ENCODE data around the gene ARHGAP18. TPM values are rescaled to one million over a fixed set of nuclear protein-coding genes. Genes with fewer than 3 reads are reported as not detected.

Gene ARHGAP18
- total RNA-seq, 2 donors from 2014 or later: 14.3 to 17.7 TPM

DNA sequence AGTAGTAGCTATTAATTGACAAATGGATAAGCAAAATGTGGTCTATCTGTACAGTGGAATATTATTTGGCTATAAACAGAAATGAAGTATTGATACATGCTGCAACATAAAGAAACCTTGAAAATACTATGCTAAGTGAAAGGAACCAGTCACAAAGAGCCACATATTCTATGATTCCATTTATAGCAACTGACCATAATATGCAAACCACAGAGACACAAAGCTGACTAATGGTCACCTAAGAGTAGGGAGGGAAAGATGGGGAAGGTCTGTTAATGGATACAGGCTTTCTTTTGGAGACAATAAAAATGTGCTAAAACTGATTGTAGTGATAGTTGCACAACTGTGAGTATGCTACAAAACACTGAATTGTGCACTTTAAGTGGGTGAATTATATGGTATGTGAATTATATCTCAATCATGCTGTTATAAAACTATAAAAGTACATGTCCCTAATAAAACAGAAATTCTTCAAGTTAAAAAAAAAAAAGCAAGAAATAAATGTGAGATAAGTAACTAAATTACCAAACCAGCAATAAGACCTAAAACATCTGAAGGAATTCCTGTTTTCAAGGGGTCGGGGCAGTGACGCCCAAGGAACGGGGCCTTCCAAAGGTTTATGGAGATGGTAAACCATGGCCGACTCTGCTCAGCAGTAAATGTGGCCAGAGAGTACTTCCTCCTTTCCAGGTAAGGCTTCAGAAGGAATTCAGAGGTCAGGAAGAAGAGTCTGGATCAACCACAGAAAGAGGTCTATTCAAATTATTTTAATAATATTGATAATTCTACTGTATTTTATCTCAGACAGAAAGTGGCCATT, 75.4 kb downstream of the ARHGAP18 start:
- 97 to 100% methylated on average over 2 to 4 of the region's 4 CpGs for WGBS, 2 experiments (ENCODE audit: insufficient coverage in 1 of 2, insufficient read length in 1 of 2)
- H3K27me3 Mint-ChIP-seq (ENCODE audit: insufficient read depth): no peaks in the 10 kb centered on the region
- H3K27ac ChIP-seq (ENCODE audit: low read depth, low read length): no peak overlapping the region
- no peak overlapping the region for H3K27ac Mint-ChIP-seq
- no peaks in the 10 kb centered on the region for H3K36me3 ChIP-seq (ENCODE audit: control insufficient read depth, insufficient read depth, low read length)
- H3K9ac ChIP-seq (ENCODE audit: extremely low read depth, low read length, poor library complexity, severe bottlenecking): no peak overlapping the region
- DNase-seq: no peak
- TF ChIP-seq, protein P1, sequence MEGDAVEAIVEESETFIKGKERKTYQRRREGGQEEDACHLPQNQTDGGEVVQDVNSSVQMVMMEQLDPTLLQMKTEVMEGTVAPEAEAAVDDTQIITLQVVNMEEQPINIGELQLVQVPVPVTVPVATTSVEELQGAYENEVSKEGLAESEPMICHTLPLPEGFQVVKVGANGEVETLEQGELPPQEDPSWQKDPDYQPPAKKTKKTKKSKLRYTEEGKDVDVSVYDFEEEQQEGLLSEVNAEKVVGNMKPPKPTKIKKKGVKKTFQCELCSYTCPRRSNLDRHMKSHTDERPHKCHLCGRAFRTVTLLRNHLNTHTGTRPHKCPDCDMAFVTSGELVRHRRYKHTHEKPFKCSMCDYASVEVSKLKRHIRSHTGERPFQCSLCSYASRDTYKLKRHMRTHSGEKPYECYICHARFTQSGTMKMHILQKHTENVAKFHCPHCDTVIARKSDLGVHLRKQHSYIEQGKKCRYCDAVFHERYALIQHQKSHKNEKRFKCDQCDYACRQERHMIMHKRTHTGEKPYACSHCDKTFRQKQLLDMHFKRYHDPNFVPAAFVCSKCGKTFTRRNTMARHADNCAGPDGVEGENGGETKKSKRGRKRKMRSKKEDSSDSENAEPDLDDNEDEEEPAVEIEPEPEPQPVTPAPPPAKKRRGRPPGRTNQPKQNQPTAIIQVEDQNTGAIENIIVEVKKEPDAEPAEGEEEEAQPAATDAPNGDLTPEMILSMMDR (conservative IDR thresholded peaks at IDR 0.05): no peak
- peaks cover 25% of the 10 kb centered on the region for H3K36me3 Mint-ChIP-seq (ENCODE audit: low read depth)
- no peaks in the 10 kb centered on the region for H3K9me3 Mint-ChIP-seq
- H3K4me3 ChIP-seq (ENCODE audit: low read length): no peak overlapping the region
- no peaks in the 10 kb centered on the region for H3K9me3 ChIP-seq (ENCODE audit: control insufficient read depth, low read length)
- H3K4me1 Mint-ChIP-seq: peaks cover 33% of the 10 kb centered on the region
- H3K27me3 ChIP-seq (ENCODE audit: control insufficient read depth, insufficient read depth, low read length, poor library complexity, severe bottlenecking): no peaks in the 10 kb centered on the region
- H3K4me1 ChIP-seq (ENCODE audit: control insufficient read depth, insufficient read depth, low read length): peaks cover 9% of the 10 kb centered on the region
- H3K4me3 Mint-ChIP-seq: no peak overlapping the region

DNA sequence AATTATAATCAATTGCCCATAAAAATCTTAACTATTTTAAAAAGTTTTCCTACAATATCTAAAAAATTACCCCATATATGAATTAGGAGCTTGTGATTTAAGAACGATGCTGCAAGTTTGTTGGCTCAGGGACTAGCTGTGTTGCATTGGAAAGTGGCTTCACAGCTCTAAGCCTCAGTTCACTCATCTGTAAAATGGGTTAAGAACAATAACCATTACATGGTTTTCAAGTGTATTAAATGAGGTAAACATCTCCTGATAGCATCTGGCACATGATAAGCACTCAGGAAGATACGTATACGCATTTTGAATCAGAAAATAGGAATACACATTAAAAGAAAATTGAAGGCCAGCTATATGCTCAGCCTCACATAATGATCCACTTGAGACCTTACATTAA, 76.4 kb downstream of the ARHGAP18 start:
- H3K27me3 ChIP-seq (ENCODE audit: control insufficient read depth, insufficient read depth, low read length, poor library complexity, severe bottlenecking): no peaks in the 10 kb centered on the region

GRCh38 chr6:129632172-129632613, 77.8 kb downstream of the ARHGAP18 start:
- no peaks in the 10 kb centered on the region for H3K9me3 ChIP-seq (ENCODE audit: control insufficient read depth, low read length)
- peaks cover 29% of the 10 kb centered on the region for H3K36me3 Mint-ChIP-seq (ENCODE audit: low read depth)
- no peak overlapping the region for H3K4me3 ChIP-seq (ENCODE audit: low read length)
- H3K4me3 Mint-ChIP-seq: no peak overlapping the region
- H3K4me1 Mint-ChIP-seq: peaks cover 11% of the 10 kb centered on the region
- H3K4me1 ChIP-seq (ENCODE audit: control insufficient read depth, insufficient read depth, low read length): no peaks in the 10 kb centered on the region
- H3K27me3 ChIP-seq (ENCODE audit: control insufficient read depth, insufficient read depth, low read length, poor library complexity, severe bottlenecking): no peaks in the 10 kb centered on the region
- no peak for DNase-seq
- no peak overlapping the region for H3K9ac ChIP-seq (ENCODE audit: extremely low read depth, low read length, poor library complexity, severe bottlenecking)
- H3K27me3 Mint-ChIP-seq (ENCODE audit: insufficient read depth): no peaks in the 10 kb centered on the region
- no peak overlapping the region for H3K27ac ChIP-seq (ENCODE audit: low read depth, low read length)
- H3K9me3 Mint-ChIP-seq: no peaks in the 10 kb centered on the region
- H3K27ac Mint-ChIP-seq: no peak overlapping the region
- TF ChIP-seq, protein P1 (conservative IDR thresholded peaks at IDR 0.05): no peak
- H3K36me3 ChIP-seq (ENCODE audit: control insufficient read depth, insufficient read depth, low read length): no peaks in the 10 kb centered on the region

More for the DNA sequence above, 76.4 kb downstream of the ARHGAP18 start:
- peaks cover 4% of the 10 kb centered on the region for H3K4me1 ChIP-seq (ENCODE audit: control insufficient read depth, insufficient read depth, low read length)
- H3K36me3 Mint-ChIP-seq (ENCODE audit: low read depth): peaks cover 30% of the 10 kb centered on the region
- no peaks in the 10 kb centered on the region for H3K27me3 Mint-ChIP-seq (ENCODE audit: insufficient read depth)
- H3K4me3 Mint-ChIP-seq: no peak overlapping the region
- no peak for DNase-seq
- TF ChIP-seq, protein P1 (conservative IDR thresholded peaks at IDR 0.05): no peak
- H3K9me3 ChIP-seq (ENCODE audit: control insufficient read depth, low read length): no peaks in the 10 kb centered on the region
- no peak overlapping the region for H3K9ac ChIP-seq (ENCODE audit: extremely low read depth, low read length, poor library complexity, severe bottlenecking)
- H3K9me3 Mint-ChIP-seq: no peaks in the 10 kb centered on the region
- peaks cover 24% of the 10 kb centered on the region for H3K4me1 Mint-ChIP-seq
- no peak overlapping the region for H3K27ac Mint-ChIP-seq
- no peak overlapping the region for H3K27ac ChIP-seq (ENCODE audit: low read depth, low read length)
- H3K4me3 ChIP-seq (ENCODE audit: low read length): no peak overlapping the region
- H3K36me3 ChIP-seq (ENCODE audit: control insufficient read depth, insufficient read depth, low read length): no peaks in the 10 kb centered on the region
- 91% methylated on average over 3 of the region's 3 CpGs; no CpG with 5 or more reads in 1 of the 2 experiments for WGBS, 2 experiments (ENCODE audit: insufficient coverage in 1 of 2, insufficient read length in 1 of 2)

Data from endodermal cell (in vitro differentiated cells).